Measurements from ENCODE around the gene FRMPD2.
"Not testable (repeated sequence)": the region's sequence is repeated elsewhere in the genome, so short reads cannot be mapped to it uniquely, and the experiment has no call there.

FRMPD2 gene

GRCh38 chr10:48197236-48197899 is 77.1 kb downstream of the FRMPD2 start:
- DNase-seq (ENCODE audit: low spot score) = no peak

GRCh38 chr10:48195803-48196202 is 78.7 kb downstream of the FRMPD2 start:
- no peak for DNase-seq (ENCODE audit: low spot score)

GRCh38 chr10:48194830-48195229 is 79.7 kb downstream of the FRMPD2 start:
- DNase-seq (ENCODE audit: low spot score) = no peak

- no peak for DNase-seq (ENCODE audit: low spot score)
Measured at GRCh38 chr10:48193556-48193955, 80.9 kb downstream of the FRMPD2 start.

- no peak for DNase-seq (ENCODE audit: low spot score)
Measured at GRCh38 chr10:48192881-48193450, 81.5 kb downstream of the FRMPD2 start.

- DNase-seq (ENCODE audit: low spot score) = no peak
Measured at GRCh38 chr10:48187713-48188485, 86.6 kb downstream of the FRMPD2 start.

- DNase-seq (ENCODE audit: low spot score) = no peak
Measured at GRCh38 chr10:48187126-48187525, 87.4 kb downstream of the FRMPD2 start.

GRCh38 chr10:48186264-48186804 is 88.2 kb downstream of the FRMPD2 start:
- not testable (repeated sequence) for DNase-seq (ENCODE audit: low spot score)

- no peak for DNase-seq (ENCODE audit: low spot score)
Measured at GRCh38 chr10:48184224-48184623, 90.3 kb downstream of the FRMPD2 start.

- not testable (repeated sequence) for DNase-seq (ENCODE audit: low spot score)
Measured at GRCh38 chr10:48172715-48173114, 101.8 kb downstream of the FRMPD2 start.

GRCh38 chr10:48160670-48161069 is 113.8 kb downstream of the FRMPD2 start:
- not testable (repeated sequence) for DNase-seq (ENCODE audit: low spot score)

- DNase-seq (ENCODE audit: low spot score) = not testable (repeated sequence)
Measured at GRCh38 chr10:48160163-48160562, 114.3 kb downstream of the FRMPD2 start.

- not testable (repeated sequence) for DNase-seq (ENCODE audit: low spot score)
Measured at GRCh38 chr10:48154211-48155140, 120.0 kb downstream of the FRMPD2 start.

GRCh38 chr10:48147643-48148042 is 126.9 kb downstream of the FRMPD2 start:
- not testable (repeated sequence) for DNase-seq (ENCODE audit: low spot score)

GRCh38 chr10:48143721-48144642 is 130.5 kb downstream of the FRMPD2 start:
- DNase-seq (ENCODE audit: low spot score) = not testable (repeated sequence)

GRCh38 chr10:48140949-48141348 is 133.5 kb downstream of the FRMPD2 start:
- DNase-seq (ENCODE audit: low spot score) = not testable (repeated sequence)

GRCh38 chr10:48139953-48140850 is 134.3 kb downstream of the FRMPD2 start:
- not testable (repeated sequence) for DNase-seq (ENCODE audit: low spot score)

- not testable (repeated sequence) for DNase-seq (ENCODE audit: low spot score)
Measured at GRCh38 chr10:48128954-48129353, 145.5 kb downstream of the FRMPD2 start.

GRCh38 chr10:48126251-48126650 is 148.2 kb downstream of the FRMPD2 start:
- not testable (repeated sequence) for DNase-seq (ENCODE audit: low spot score)
